Right lung (tissue), 5 donors: Measurements from ENCODE around the gene TMEM204. TPM values are rescaled to one million over a fixed set of nuclear protein-coding genes. Genes with fewer than 3 reads are reported as not detected.

Source experiments
- DNase-seq, 2 donors: peaks; one replicate each; pipeline ENCODE4 v3.0.0-alpha.2; 2013
- polyA plus RNA-seq, 5 donors: library from polyadenylated mRNA; unstranded; fragments of 120-200 nt; gene quantifications; one replicate each; pipeline versions ENCODE4 v1.2.1 to v1.2.3, GENCODE V29; 2013; ENCODE audit warnings: inconsistent platforms in 1 of 5, low replicate concordance in 1 of 5; ENCODE audit not compliant: insufficient read length in 5 of 5, insufficient read depth in 1 of 5

Gene TMEM204
- polyA plus RNA-seq, 5 donors: 15.3 to 25.1 (median 17.9) TPM

DNA sequence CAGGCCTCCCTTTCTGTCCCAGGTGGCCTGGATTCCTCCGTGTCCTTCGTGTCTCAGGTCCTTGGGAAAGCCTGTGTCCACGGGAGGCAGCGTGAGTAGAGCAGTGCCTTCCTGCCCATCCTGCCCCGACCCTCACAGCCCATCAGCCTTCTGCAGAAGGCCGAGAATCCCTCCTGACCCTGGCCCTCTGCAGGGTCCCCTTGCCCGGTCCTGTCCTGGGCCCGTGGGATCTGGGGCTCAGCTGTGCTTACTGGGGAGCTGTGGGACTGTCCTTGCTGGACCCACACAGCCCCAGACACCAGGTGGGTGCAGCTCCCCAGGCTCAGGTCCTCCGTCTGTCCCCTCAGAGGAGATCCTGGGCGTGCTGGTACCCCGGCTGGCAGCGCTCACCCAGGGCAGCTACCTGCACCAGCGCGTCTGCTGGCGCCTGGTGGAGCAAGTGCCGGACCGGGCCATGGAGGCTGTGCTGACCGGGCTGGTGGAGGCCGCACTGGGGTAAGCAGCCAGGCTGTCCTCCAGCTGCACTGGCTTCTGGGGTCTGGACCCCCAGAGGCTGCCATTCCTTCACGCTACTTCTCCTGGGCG, 36.4 kb upstream of the TMEM204 start:
- DNase-seq: no peak

DNA sequence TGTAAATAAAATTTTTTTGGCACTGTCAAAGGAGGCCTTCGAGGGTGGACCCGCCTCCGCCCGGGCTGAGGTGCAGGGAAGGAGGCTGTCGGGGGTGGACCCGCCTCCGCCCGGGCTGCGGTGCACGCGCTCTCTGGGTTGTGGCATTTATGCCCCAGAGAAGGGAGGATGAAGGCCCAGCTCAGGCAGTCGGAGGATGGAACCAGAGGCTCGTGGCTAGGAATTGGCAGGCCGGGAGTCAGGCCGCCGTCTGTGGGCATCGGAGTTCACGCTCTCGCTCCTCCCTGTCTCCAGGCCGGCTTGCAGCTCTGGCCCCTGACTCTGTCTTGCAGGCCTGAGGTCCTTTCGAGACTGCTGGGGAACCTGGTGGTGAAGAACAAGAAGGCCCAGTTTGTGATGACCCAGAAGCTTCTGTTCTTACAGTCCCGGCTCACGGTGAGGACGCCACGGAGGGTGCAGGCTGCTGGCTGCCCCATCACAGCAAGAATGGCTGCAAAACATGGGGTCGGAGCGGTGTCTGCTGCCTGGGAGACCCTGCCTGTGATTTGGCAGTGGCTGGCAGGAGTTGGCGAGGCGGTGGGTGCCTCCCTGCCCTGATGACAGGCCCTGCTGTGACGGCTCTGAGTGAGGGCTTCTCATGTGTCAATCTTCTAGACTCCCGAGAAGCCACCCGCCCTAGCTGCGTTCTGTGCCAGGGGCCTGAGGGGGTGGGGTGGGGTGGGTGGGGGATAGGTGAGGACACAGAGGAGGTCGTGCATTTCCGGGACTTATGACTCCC, 34.4 kb upstream of the TMEM204 start:
- DNase-seq: no peak

DNA sequence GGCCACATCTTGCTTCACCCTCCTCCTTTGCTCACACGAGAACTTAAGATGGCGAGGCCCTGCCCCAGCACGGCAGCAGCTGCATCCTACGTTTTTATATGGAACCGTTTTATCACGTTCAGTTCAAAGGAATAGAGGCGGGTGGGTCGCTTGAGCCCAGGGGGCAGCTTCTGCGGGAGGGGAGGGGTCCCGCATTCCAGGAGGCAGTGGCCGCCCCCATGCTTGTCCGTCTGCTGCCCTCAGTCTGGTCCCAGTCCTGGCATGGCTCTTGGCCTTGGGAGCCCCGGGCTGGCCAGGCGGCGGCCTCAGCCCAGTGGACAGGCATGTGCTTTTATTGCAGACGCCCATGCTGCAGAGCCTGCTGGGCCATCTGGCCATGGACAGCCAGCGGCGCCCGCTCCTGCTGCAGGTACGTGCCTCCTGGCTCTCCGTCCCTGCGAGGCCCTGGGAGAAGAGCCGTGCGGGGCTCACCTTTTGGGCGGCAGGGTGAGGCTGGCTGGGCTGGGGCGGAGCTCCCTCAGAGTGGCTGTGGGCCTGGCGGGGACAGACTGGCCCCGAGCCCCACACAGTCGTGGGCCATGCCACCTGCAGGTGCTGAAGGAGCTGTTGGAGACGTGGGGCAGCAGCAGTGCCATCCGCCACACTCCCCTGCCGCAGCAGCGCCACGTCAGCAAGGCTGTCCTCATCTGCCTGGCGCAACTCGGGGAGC, 33.6 kb upstream of the TMEM204 start:
- no peak for DNase-seq

DNA sequence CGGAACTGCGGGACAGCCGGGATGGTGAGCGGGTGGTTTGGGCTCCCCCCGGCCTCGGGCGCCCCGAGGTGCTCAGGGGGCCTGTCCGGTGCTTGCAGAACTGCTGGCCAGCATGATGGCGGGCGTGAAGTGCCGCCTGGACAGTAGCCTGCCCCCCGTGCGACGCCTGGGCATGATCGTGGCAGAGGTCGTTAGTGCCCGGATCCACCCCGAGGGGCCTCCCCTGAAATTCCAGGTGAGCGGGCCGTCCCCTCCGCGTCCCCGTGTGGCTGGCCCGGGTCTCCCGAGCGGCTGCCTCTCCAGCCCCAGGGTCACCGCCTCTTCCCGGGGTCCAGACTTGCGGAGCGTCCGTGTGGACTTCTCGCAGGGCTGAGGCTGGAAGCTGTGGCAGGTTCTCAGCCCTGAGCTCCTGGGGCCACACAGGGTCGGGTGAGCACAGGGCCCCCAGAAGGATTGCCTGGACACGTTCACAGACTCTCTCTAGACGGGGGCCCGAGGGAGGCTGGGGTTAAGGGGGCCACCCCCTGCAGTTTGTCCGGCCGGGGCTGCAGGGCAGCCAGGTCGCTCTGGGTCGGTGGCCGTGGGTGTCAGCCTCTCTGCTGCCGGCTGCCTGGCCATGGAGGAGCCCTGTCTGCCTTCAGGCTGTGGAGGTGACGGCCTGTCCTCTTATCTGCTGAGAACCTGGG, 32.9 kb upstream of the TMEM204 start:
- no peak for DNase-seq

DNA sequence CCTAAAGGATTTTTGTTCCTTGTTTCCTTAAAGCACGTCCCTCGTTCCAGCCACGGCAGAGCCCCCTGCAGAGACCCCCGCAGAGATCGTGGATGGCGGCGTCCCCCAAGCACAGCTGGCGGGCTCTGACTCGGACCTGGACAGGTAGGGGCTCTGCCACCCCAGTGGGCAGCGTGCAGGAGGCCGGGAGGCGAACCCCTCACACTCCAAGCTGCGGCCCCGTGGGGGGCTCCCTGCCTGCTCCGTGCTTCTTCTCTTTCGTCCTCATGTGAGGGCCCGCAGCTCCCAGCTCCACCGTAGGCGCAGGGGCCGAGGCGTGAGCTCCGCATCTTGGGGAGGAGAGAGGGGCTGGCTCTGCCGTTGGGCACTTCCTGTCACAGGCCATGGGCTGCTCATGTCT, 31.8 kb upstream of the TMEM204 start:
- no peak for DNase-seq

DNA sequence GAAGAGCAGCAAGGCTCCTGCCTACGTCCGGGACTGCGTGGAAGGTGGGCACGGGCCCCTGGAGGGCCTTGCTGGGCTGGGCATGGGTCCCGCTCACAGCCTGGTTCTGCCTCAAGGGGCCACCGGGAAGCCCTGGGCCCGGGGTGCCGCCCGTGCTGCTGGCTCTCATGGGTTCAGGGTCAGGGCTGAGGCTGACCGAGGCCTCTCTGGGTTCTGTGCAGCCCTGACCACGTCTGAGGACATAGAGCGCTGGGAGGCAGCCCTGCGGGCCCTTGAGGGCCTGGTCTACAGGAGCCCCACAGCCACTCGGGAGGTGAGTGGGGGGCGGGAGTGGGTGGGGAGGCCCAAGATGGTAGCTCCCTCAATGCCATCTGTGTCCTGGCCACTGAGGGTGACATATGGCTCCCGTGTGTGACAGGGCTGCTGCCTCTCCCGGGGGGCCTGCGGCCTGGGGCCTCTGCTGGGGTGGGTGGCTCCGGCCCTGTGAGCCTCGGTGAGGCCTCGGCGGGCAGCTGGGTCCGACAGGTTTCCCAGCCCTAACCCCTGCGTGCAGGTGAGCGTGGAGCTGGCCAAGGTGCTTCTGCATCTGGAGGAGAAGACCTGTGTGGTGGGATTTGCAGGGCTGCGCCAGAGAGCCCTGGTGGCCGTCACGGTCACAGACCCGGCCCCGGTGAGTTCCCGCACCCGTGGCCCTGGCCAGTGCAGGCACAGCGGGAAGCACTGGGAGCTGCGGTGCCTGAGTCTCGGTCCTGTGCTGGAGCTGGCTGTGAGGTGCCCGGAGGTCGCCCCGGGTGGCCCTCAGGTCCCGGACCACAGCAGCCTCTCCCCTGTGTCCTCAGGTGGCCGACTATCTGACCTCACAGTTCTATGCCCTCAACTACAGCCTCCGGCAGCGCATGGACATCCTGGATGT, 31.1 kb upstream of the TMEM204 start:
- DNase-seq: no peak

DNA sequence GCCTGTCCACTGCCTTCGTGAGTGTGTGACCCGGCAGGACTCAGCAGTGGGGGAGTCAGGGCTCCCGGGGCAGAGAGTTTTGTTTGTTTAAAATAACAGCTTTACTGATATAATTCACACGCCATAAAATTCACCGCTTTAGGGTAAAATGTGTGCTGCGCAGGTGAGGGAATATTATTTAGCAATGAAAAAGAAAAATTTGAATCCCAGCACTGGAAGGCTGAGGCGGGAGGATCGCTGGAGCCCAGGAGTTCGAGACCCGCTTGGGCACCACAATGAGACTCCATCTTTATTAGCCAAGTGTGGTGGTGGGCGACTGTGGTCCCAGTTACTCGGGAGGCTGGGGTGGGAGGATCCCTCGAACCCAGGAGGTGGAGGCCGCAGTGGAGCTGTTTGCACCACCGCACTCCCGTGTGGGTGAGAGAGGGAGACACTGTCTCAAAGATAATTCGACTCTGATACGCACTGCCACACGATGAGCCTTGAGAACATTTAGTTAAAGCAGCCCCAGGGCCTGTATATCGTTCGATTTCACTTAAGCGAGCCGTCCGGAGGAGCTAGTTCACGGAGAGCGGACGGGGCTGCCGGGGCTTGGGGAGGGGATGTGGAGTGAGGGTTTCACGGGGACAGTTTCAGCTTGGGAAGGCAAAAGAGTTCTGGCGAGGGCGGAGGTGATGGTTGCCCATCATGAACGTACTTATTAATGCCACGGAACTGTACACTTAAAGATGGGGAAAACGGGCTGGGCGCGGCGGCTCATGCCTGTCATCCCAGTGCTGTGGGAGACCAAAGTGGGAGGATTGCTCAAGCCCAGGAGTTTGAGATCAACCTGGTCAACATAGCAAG, 30.1 kb upstream of the TMEM204 start:
- no peak for DNase-seq

DNA sequence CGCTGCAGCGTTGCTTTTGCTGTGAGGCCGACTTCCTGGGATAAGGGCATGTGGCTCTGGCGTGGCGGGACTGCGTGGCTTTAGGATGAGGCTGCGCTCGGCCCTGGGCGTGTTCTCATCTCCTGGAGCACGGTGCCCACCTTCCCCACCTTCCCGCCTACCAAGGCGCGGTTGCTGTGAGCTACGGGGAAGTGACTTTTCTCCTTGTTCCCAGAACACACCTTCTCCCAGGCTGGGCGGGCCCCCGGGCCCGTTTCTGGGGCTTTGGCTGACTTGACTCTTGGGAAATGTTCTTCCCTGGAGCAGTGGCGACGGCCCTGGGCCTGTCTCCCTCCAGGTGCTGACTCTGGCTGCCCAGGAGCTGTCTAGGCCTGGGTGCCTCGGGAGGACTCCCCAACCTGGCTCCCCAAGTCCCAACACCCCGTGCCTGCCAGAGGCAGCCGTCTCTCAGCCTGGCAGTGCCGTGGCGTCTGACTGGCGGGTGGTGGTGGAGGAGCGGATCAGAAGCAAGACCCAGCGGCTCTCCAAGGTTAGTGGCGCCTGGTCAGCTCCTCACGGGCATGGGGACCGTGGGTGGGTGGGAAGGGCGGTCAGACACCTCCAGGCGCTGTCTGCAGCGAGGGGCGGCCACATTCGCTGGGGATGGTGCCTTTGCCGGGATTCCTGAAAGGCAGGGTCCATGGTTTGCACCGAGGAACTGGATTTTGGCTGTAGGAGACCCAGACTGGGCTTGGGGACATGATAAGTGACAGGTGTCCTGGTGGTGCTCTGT, 28.2 kb upstream of the TMEM204 start:
- no peak for DNase-seq

DNA sequence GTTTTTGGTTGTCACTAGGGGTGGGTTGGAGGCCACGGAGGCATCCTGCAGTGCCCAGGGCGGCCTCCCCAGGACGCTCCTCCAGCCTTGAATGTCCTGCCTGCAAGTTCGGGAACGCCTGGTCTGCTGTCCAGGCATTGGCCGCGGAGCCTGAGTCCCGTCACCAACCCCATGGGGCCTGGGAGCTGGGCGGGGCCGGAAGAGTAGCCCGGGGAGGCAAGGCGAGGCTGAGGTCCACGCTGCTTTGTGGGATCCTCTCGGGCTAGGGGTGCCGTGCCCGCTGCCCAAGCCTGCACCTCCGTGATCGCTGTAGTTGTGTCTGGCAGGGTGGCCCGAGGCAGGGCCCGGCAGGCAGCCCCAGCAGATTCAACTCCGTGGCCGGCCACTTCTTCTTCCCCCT, 27.6 kb upstream of the TMEM204 start:
- no peak for DNase-seq

DNA sequence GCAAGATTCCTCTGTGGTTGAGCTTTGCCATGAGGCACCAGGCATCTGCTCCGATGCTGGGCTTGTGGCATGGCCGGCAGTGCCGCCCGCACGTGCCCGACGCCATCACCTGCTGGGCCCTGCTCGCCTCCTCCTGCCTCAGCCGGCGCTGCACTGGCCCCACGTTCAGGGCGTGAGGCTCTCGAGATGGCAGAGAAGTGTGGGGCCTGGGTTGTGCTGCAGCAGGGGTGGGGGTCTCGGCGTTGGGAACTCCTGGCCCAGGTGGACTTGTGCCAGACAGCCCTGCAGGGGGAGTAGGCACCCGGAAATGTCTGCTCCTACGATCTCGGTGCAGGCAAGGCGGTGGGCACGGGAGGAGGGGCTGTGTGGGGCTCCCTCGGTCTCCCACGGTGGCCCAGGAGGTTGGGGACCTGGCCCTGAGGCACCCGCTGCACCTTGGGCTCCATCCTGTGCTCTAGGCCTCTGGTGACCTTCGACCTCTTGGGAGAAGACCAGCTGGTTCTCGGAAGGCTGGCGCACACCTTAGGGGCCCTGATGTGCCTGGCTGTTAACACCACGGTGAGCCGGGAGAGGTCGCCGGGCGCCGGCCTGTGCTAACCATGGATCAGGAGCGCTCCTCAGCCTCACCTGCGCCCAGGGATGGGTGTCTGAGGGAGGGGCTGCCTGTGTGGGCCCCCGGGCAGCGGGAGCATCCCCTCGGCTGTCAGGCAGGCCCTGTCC, 26.8 kb upstream of the TMEM204 start:
- DNase-seq: no peak

DNA sequence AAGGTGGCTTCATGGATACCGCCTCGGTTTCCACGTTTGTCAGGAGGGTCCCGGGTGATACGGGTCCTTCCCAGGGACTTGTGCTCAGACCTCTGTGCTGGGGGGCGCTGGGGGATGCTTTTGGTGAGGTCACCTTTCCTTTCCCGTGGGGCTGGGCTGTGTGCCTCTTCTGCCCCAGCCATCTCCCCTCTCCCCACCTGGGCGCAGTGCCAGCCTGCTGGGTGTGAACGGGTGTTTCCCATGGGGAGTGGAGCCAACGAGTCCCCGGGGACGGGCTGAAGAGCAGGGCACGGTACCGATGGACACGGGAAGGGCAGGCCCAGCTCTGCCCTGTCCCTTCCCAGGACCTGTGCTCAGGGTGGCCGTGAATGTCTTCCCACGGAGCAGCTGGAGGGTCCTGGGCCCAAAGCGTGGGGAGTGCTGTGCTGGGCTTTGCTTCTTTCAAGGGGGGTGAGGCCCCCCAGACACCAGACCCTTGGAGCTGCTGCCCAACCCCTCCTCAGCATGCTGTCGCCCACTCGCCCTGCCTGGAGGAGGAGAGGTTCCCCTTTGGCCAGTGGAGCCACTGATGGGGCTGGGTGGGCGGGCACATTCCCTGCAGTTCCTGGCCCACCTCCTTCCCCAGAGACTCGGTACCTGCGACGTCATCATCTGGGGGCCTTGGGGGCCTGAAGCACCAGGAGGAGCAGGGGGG, 24.8 kb upstream of the TMEM204 start:
- DNase-seq: no peak

DNA sequence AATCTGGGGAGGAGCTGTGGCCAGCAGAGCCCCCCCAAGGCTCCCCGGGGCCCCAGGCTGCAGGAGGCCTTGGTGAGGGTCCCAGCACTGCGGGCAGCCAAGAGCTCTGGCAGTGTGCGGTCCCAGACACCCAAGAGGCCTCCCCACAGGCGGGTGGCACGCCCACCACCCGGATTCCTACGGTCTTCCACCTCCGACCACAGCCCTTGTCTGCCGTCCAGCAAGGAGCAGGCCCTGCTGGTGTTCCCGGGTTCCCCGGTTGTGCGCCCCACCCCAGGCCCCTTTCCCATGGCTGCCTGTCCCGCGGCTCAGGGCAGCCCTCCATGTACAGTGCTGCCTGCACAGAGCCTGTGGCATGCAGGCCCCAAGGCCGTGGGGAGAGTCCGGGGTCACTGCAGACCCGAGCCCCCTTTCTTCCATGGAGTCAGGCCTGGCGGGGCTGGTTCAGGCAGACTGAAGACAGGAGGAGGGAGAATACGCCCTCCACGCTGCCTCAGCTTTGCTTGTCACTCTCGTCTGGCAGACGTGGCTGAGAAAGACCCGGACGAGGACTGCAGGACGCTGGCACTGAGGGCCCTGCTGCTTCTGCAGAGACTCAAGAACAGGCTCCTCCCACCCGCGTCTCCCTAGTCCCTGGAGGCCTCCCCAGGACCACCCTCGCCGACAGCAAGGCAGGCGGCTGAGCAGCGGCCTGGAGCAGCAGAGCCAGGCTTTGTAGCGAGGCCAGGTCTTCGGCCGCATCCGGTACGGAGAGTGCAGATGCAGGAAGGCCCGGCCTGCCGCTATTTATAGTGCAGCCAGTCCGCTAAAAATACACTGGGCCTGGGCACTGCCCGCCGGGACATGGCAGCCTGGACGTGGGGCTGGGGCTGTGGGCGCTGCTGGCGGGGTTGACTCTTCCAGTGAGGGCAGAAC, 23.9 kb upstream of the TMEM204 start:
- DNase-seq: no peak

DNA sequence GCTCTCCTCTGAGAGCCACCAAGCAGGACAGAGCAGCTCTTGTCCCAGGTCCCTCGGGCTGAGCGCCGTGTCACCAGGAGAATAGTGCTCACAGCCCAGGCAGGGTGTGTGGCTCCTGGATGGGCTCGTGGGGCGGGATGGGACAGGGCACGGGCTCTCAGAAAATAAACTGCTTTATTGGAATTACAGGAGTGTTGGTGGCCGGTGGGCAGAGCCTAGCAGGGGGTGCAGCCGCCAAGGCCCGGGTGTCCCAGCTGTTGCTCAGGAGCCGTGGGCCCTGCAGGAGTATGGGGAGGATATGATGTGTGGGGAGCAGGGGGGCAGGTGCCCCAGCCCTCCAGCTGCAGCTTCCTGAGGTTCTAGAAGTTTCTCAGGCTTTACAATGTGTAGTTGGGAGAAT, 23.2 kb upstream of the TMEM204 start:
- no peak for DNase-seq

DNA sequence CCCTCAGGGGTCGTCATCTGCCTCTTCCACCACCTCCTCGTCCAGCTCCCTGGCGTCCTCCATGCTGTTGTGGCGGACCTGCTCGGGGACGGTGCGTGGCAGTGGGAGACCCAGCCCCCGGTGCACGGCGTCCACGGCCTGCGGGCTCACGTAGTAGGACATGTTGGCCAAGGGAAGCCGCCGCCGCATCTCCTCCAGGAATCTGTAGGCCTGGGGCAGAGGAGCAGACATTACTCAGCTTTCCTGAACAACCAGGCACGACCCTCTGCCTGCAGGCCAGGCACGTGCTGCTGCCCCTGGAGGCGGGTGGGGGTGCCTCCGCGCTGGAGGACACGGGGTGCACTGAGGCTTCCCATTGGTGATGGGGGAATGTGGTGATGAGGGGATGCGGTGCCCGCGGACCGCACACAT, 22.5 kb upstream of the TMEM204 start:
- no peak for DNase-seq

DNA sequence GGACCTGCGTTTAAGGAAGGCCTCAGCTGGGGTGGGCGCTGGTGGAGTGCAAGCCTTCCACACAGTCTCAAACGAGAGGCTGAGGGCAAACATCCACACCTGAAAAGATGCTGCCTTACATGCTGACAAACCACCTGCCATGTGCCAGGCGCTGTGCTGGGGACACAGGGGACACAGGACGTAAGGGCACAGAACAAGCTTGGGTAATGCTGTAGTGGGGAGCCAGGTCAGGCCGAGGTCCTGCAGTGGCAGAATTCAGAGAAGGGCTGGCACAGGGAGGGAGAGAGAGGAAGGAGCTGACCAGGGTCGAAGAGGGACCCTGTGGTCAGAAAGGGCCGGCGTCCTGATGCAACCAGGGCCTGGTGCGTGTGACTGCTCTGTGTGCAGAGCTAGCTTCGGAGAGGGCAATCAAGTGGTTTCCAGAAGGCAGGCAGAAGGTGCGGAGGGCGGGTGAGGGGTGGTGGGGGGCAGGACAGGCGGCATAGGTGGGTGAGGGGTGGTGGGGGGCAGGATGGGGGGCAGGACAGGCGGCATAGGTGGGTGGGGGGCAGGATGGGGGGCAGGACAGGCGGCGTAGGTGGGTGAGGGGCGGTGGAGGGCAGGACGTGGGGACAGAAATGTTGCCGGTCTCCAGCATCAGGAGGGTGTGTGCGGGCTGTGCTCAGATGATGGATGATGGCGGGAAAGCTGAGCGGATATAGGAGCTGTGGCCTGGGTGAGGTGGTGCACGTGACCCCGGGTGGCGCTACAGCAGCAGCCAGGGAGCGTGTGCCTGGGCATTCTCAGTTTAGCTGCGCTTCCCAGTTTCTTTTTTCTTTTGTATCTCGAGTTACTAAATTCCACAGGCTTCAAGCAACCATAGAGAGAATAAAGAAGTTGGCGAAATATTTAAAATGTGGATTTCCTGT, 21.6 kb upstream of the TMEM204 start:
- DNase-seq: no peak

DNA sequence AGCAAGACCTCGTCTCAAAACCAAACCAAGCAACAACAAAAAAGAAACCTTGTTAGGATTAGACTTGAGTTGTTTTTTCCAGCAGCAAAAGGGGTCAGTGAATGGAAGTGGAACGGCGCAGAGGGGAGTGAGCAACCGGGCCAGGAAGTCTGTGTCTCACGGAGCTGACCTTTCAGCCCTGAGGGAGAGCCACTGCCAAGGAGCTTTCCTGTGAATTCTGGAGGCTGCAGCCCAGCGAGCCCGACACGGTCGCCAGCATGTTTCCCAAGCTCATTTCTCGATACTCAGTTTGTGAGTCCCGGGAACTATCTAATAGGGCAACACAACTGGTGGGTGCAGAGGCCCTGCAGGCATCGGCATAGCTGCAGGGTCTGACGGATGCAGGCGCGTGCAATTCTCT, 20.7 kb upstream of the TMEM204 start:
- DNase-seq: no peak
